ENCODE data around the gene CD38.
"Not testable (repeated sequence)": the region's sequence is repeated elsewhere in the genome, so short reads cannot be mapped to it uniquely, and the experiment has no call there.

Gene CD38

GRCh38 chr4:15793506-15794363 is 15.6 kb downstream of the CD38 start:
- Mint-ChIP-seq H3K4me1 (peaks cover 9% of the 10 kb centered on the region), H3K4me3 (no peak overlapping the region), H3K27ac (ENCODE audit: low read depth) (no peak overlapping the region), H3K9me3 (no peaks in the 10 kb centered on the region), H3K27me3 (peaks cover 12% of the 10 kb centered on the region), H3K36me3 (ENCODE audit: insufficient read depth) (no peaks in the 10 kb centered on the region)
- ATAC-seq (replicated peaks; ENCODE audit: extremely low read depth, poor library complexity, severe bottlenecking) (no peak), DNase-seq (ENCODE audit: low spot score in 2 of 2) (no peak)

GRCh38 chr4:15794426-15794825 is 16.3 kb downstream of the CD38 start:
- Mint-ChIP-seq H3K27me3 (peaks cover 12% of the 10 kb centered on the region), H3K4me1 (peaks cover 9% of the 10 kb centered on the region), H3K36me3 (ENCODE audit: insufficient read depth) (no peaks in the 10 kb centered on the region), H3K4me3 (no peak overlapping the region), H3K9me3 (no peaks in the 10 kb centered on the region), H3K27ac (ENCODE audit: low read depth) (no peak overlapping the region)
- ATAC-seq (replicated peaks; ENCODE audit: extremely low read depth, poor library complexity, severe bottlenecking) = no peak
- no peak for DNase-seq (ENCODE audit: low spot score in 2 of 2)

- Mint-ChIP-seq H3K27ac (ENCODE audit: low read depth) (no peak overlapping the region), H3K27me3 (peaks cover 12% of the 10 kb centered on the region), H3K4me3 (no peak overlapping the region), H3K36me3 (ENCODE audit: insufficient read depth) (no peaks in the 10 kb centered on the region), H3K9me3 (no peaks in the 10 kb centered on the region), H3K4me1 (peaks cover 9% of the 10 kb centered on the region)
- DNase-seq (ENCODE audit: low spot score in 2 of 2) (no peak), ATAC-seq (replicated peaks; ENCODE audit: extremely low read depth, poor library complexity, severe bottlenecking) (no peak)
These were observed 16.8 kb downstream of the CD38 start for GRCh38 chr4:15794905-15795304.

- Mint-ChIP-seq H3K27me3 (peaks cover 23% of the 10 kb centered on the region), H3K9me3 (no peaks in the 10 kb centered on the region), H3K4me1 (peaks cover 9% of the 10 kb centered on the region), H3K36me3 (ENCODE audit: insufficient read depth) (peaks cover 1% of the 10 kb centered on the region), H3K27ac (ENCODE audit: low read depth) (no peak overlapping the region), H3K4me3 (no peak overlapping the region)
- ATAC-seq (replicated peaks; ENCODE audit: extremely low read depth, poor library complexity, severe bottlenecking) = no peak
- DNase-seq (ENCODE audit: low spot score in 2 of 2) = no peak
These were observed 19.2 kb downstream of the CD38 start for GRCh38 chr4:15797320-15797719.

GRCh38 chr4:15799141-15799540 is 21.0 kb downstream of the CD38 start:
- Mint-ChIP-seq H3K27me3 (peaks cover 11% of the 10 kb centered on the region), H3K36me3 (ENCODE audit: insufficient read depth) (peaks cover 1% of the 10 kb centered on the region), H3K9me3 (no peaks in the 10 kb centered on the region), H3K4me1 (peaks cover 5% of the 10 kb centered on the region), H3K27ac (ENCODE audit: low read depth) (no peak overlapping the region), H3K4me3 (no peak overlapping the region)
- ATAC-seq (replicated peaks; ENCODE audit: extremely low read depth, poor library complexity, severe bottlenecking) (no peak), DNase-seq (ENCODE audit: low spot score in 2 of 2) (no peak)

GRCh38 chr4:15799701-15800100 is 21.6 kb downstream of the CD38 start:
- Mint-ChIP-seq H3K4me3 (no peak overlapping the region), H3K36me3 (ENCODE audit: insufficient read depth) (peaks cover 1% of the 10 kb centered on the region), H3K27me3 (peaks cover 11% of the 10 kb centered on the region), H3K4me1 (peaks cover 5% of the 10 kb centered on the region), H3K27ac (ENCODE audit: low read depth) (no peak overlapping the region), H3K9me3 (no peaks in the 10 kb centered on the region)
- no peak for ATAC-seq (replicated peaks; ENCODE audit: extremely low read depth, poor library complexity, severe bottlenecking)
- no peak for DNase-seq (ENCODE audit: low spot score in 2 of 2)

GRCh38 chr4:15802497-15802896 is 24.4 kb downstream of the CD38 start:
- H3K9me3 Mint-ChIP-seq; H3K27ac Mint-ChIP-seq (ENCODE audit: low read depth); DNase-seq (ENCODE audit: low spot score in 2 of 2); H3K4me1 Mint-ChIP-seq; ATAC-seq (replicated peaks; ENCODE audit: extremely low read depth, poor library complexity, severe bottlenecking); H3K4me3 Mint-ChIP-seq; H3K36me3 Mint-ChIP-seq (ENCODE audit: insufficient read depth): not testable (repeated sequence)
- peaks cover 11% of the 10 kb centered on the region for H3K27me3 Mint-ChIP-seq

GRCh38 chr4:15805583-15806517 is 27.7 kb downstream of the CD38 start:
- peak overlapping the region; percentile 23 for H3K27ac Mint-ChIP-seq (ENCODE audit: low read depth)
- peak; percentile 69 for ATAC-seq (replicated peaks; ENCODE audit: extremely low read depth, poor library complexity, severe bottlenecking)
- DNase-seq (ENCODE audit: low spot score in 2 of 2) = no peak
- H3K27me3 Mint-ChIP-seq = peaks cover 4% of the 10 kb centered on the region
- H3K9me3 Mint-ChIP-seq = no peaks in the 10 kb centered on the region
- H3K4me1 Mint-ChIP-seq = peaks cover 21% of the 10 kb centered on the region
- H3K4me3 Mint-ChIP-seq = no peak overlapping the region
- no peaks in the 10 kb centered on the region for H3K36me3 Mint-ChIP-seq (ENCODE audit: insufficient read depth)

- Mint-ChIP-seq H3K27ac (ENCODE audit: low read depth) (no peak overlapping the region), H3K9me3 (no peaks in the 10 kb centered on the region), H3K27me3 (no peaks in the 10 kb centered on the region), H3K36me3 (ENCODE audit: insufficient read depth) (peaks cover 3% of the 10 kb centered on the region), H3K4me1 (peaks cover 21% of the 10 kb centered on the region), H3K4me3 (peak overlapping the region; percentile 10)
- ATAC-seq (replicated peaks; ENCODE audit: extremely low read depth, poor library complexity, severe bottlenecking) = peak; percentile 37
- DNase-seq (ENCODE audit: low spot score in 2 of 2) = no peak
These were observed 30.9 kb downstream of the CD38 start for GRCh38 chr4:15809058-15809457.

- Mint-ChIP-seq H3K9me3 (no peaks in the 10 kb centered on the region), H3K27me3 (no peaks in the 10 kb centered on the region), H3K36me3 (ENCODE audit: insufficient read depth) (peaks cover 3% of the 10 kb centered on the region), H3K4me1 (peaks cover 21% of the 10 kb centered on the region), H3K27ac (ENCODE audit: low read depth) (no peak overlapping the region), H3K4me3 (peak overlapping the region; percentile 10)
- ATAC-seq (replicated peaks; ENCODE audit: extremely low read depth, poor library complexity, severe bottlenecking) = no peak
- DNase-seq (ENCODE audit: low spot score in 2 of 2) = no peak
These were observed 31.3 kb downstream of the CD38 start for GRCh38 chr4:15809466-15809865.

- H3K27ac Mint-ChIP-seq (ENCODE audit: low read depth) = no peak overlapping the region
- no peaks in the 10 kb centered on the region for H3K27me3 Mint-ChIP-seq
- no peak for DNase-seq (ENCODE audit: low spot score in 2 of 2)
- no peaks in the 10 kb centered on the region for H3K9me3 Mint-ChIP-seq
- peaks cover 14% of the 10 kb centered on the region for H3K4me1 Mint-ChIP-seq
- no peak for ATAC-seq (replicated peaks; ENCODE audit: extremely low read depth, poor library complexity, severe bottlenecking)
- H3K4me3 Mint-ChIP-seq = no peak overlapping the region
- H3K36me3 Mint-ChIP-seq (ENCODE audit: insufficient read depth) = peaks cover 3% of the 10 kb centered on the region
These were observed 33.7 kb downstream of the CD38 start for GRCh38 chr4:15811703-15812337.
